ENCODE data around the gene FOXN3. TPM values are rescaled to one million over a fixed set of nuclear protein-coding genes. Genes with fewer than 3 reads are reported as not detected.

The FOXN3 gene
- polyA plus RNA-seq, 1 donor from 2014 or later, result 10.3 TPM

DNA sequence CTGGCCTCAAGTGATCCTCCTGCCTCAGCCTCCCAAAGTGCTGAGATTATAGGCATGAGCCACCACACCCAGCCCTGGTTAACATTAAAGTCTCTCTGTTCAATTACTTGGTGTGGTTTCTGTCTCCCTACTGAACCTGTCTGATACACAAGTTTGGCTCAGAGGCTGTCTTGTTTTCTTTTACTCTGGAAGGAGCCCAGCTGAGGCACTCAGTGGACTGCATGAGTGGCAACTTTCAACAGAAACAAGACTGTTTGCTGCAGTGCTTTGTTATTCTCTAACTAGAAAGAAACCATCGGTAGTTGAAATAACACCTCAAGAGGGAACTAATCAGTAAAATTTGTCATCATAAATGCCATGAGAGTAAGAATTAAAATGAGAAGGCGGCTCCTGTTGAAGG lies 238.7 kb downstream of the FOXN3 start:
- H3K9ac ChIP-seq (ENCODE audit: low read length), result no peak overlapping the region
- no peaks in the 10 kb centered on the region for H3K9me3 ChIP-seq (ENCODE audit: low read length)
- no peaks in the 10 kb centered on the region for H3K27me3 ChIP-seq (ENCODE audit: insufficient read depth, low read depth, low read length)
- TF ChIP-seq TAF1 (IDR thresholded peaks at IDR 0.05; ENCODE audit: low read depth), result no peak
- TF ChIP-seq POLR2AphosphoS5 (IDR thresholded peaks at IDR 0.05), result no peak
- no peak for TF ChIP-seq RAD21 (conservative IDR thresholded peaks at IDR 0.05)
- no peak for TF ChIP-seq SMC3 (conservative IDR thresholded peaks at IDR 0.05; ENCODE audit: poor library complexity)
- no peak for TF ChIP-seq MXI1 (conservative IDR thresholded peaks at IDR 0.05; ENCODE audit: poor library complexity, severe bottlenecking)
- TF ChIP-seq EP300 (conservative IDR thresholded peaks at IDR 0.05; ENCODE audit: poor library complexity, severe bottlenecking), result no peak
- TF ChIP-seq REST (IDR thresholded peaks at IDR 0.05; ENCODE audit: borderline replicate concordance), result no peak
- no peak for TF ChIP-seq CTCF (IDR thresholded peaks at IDR 0.05; ENCODE audit: poor library complexity, severe bottlenecking)
- no peak for TF ChIP-seq EZH2 (IDR thresholded peaks at IDR 0.05; ENCODE audit: borderline replicate concordance, insufficient read depth, low read length, poor library complexity, severe bottlenecking)
- no peak overlapping the region for H3K4me2 ChIP-seq (ENCODE audit: low read length)
- no peaks in the 10 kb centered on the region for H3K79me2 ChIP-seq (replicated peaks; ENCODE audit: insufficient read depth, low read length)
- H3K9me2 ChIP-seq (ENCODE audit: insufficient read depth, low read length), result no peaks in the 10 kb centered on the region
- H3K4me3 ChIP-seq (ENCODE audit: low read length), result no peak overlapping the region
- H2AFZ ChIP-seq (ENCODE audit: low read depth, low read length), result no peak overlapping the region
- no peak overlapping the region for H3K27ac ChIP-seq (ENCODE audit: low read length)
- no peaks in the 10 kb centered on the region for H3F3A ChIP-seq (ENCODE audit: insufficient read depth, low read length, poor library complexity, severe bottlenecking)
- no peaks in the 10 kb centered on the region for H4K20me1 ChIP-seq (ENCODE audit: insufficient read depth)
- no peaks in the 10 kb centered on the region for H3K36me3 ChIP-seq (ENCODE audit: insufficient read depth, low read length)

DNA sequence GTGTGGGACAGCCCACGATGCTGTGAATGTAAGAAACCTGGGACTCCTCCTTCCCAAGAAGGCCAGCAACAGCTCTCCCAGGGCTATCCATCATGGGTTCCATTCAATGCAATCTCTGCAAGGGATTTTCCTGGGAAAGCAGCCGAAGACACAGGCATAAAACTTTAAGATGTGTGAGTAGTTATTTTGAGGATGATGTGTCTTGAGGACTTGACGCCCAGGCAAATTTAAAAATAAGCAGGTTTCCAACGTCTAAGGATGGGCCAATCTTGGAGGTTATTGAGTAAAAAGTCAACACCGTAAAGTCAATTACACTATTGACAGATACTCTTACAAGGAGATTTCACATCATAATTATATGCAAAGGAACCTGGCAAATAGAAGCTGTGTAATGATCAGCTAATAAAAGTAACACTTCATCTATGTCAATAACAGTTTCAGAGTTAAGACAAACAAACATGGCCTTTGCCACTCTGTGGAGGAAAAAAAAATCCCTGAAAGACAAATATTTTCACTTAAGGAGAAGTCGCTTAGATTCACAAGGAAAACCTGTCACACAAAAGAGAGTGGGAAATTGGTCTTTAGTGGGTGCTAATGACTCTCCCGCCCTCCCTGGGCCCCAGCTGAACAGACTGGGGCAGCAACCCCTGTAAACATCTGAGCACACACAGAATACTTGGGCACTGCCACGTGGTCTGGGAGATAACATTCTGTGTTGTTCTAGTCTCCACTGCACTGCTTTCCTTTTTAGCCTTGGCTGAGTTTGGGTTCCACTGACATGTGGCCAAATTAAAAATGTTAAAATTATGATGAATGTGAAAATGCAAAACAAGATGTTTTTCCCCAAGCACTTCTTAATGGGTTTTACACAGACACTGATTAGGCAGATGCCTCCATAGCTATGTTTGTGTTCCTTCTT lies 240.9 kb downstream of the FOXN3 start:
- no peaks in the 10 kb centered on the region for H3F3A ChIP-seq (ENCODE audit: insufficient read depth, low read length, poor library complexity, severe bottlenecking)
- no peak overlapping the region for H2AFZ ChIP-seq (ENCODE audit: low read depth, low read length)
- H4K20me1 ChIP-seq (ENCODE audit: insufficient read depth), result no peaks in the 10 kb centered on the region
- H3K9me3 ChIP-seq (ENCODE audit: low read length), result peaks cover 4% of the 10 kb centered on the region
- H3K36me3 ChIP-seq (ENCODE audit: insufficient read depth, low read length), result no peaks in the 10 kb centered on the region
- TF ChIP-seq TAF1 (IDR thresholded peaks at IDR 0.05; ENCODE audit: low read depth), result no peak
- no peak for TF ChIP-seq EZH2 (IDR thresholded peaks at IDR 0.05; ENCODE audit: borderline replicate concordance, insufficient read depth, low read length, poor library complexity, severe bottlenecking)
- TF ChIP-seq REST (IDR thresholded peaks at IDR 0.05; ENCODE audit: borderline replicate concordance), result no peak
- no peak for TF ChIP-seq POLR2AphosphoS5 (IDR thresholded peaks at IDR 0.05)
- TF ChIP-seq MXI1 (conservative IDR thresholded peaks at IDR 0.05; ENCODE audit: poor library complexity, severe bottlenecking), result no peak
- no peak for TF ChIP-seq CTCF (IDR thresholded peaks at IDR 0.05; ENCODE audit: poor library complexity, severe bottlenecking)
- no peak for TF ChIP-seq EP300 (conservative IDR thresholded peaks at IDR 0.05; ENCODE audit: poor library complexity, severe bottlenecking)
- TF ChIP-seq SMC3 (conservative IDR thresholded peaks at IDR 0.05; ENCODE audit: poor library complexity), result no peak
- TF ChIP-seq RAD21 (conservative IDR thresholded peaks at IDR 0.05), result no peak
- no peak overlapping the region for H3K9ac ChIP-seq (ENCODE audit: low read length)
- H3K9me2 ChIP-seq (ENCODE audit: insufficient read depth, low read length), result no peaks in the 10 kb centered on the region
- no peak overlapping the region for H3K4me2 ChIP-seq (ENCODE audit: low read length)
- no peaks in the 10 kb centered on the region for H3K79me2 ChIP-seq (replicated peaks; ENCODE audit: insufficient read depth, low read length)
- no peaks in the 10 kb centered on the region for H3K27me3 ChIP-seq (ENCODE audit: insufficient read depth, low read depth, low read length)
- H3K4me3 ChIP-seq (ENCODE audit: low read length), result no peak overlapping the region
- no peak overlapping the region for H3K27ac ChIP-seq (ENCODE audit: low read length)

Data from neural cell (in vitro differentiated cells).